ENCODE results near the gene PLCB1.

PLCB1 gene

DNA sequence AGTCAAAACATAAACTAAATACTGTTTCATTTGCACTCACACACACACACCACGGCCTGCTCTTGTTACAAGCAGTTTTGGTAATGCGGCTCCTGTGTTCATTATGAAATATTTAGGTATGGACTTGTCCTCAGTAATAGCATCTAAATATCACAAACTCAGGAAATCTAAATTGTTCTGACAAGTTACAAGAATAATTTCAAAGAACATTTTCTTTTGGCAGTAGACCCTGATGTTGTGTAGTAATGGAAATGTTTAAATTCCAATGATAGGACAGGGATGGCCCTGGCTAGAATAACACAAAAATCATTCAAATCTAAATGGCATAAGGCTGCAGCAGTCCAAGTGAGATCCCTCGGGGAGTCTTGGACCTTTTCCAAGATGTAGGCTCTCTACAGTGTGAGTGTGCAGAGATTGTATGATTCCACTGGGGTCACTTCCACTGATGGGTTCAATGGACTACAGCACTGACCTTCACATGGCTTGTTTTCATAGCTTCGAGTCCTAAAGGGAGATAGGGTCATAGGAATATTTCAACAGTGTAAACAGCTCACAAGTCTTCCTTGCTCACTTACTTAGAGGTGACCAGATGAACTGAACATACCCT lies 726.2 kb downstream of the PLCB1 start:
- DNase-seq: no peak

DNA sequence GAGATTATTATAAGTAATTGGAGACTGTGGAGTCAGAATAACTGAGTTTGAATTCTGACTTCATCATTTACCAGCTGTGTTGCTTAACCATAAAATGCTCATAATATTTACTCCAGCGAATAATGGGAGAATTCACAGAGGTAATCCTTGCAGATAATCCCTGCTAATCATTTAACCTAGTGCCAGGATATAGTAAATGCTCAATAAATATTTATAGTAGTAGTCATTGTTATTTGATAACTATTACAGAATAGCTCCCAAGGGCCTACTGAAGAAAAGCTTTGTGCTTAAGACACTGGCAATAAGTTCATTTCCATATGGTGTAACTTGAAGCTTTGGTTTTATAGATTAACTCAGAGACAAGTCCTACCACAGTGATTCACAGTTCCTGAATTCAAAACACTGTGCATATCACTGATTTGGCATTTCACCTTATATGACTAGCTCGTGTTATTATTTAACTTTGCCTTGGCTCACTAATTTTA lies 728.0 kb downstream of the PLCB1 start:
- DNase-seq: no peak

DNA sequence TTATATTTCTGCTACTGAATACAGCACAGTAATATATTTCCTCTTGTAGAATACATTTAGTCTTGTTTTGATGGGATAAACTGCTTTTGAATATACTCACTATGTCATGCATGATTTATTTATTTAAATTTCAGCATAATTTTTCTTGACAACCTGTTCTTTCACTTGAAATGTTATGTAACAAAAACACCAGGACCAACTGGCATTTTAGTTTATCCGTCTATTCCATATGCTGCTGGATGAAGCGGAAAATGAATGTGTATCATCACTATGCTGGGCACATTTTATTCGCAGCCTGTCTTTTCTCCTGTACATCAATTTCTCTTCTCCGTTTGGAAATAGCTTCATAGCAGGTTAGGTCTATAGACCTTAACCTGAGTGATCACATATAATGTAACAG lies 730.0 kb downstream of the PLCB1 start:
- DNase-seq: no peak

DNA sequence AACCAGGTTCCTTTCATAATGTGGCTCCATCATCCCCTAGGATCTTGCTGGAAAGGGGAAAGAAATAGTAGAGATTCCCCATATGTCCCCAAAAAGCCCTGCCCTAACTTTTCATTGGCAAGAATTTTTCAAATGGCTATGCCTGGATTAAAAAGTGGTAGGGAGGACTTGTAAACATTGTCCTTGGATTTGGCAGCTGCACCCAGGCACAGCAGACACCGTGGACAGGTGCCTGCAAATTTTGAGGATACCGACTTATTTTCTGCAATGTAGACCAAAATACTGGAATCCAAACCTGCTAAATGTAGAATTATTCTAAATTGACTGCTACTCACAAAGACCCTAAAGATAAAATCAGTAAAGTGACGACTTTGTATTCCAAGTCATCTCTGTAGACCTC lies 733.6 kb downstream of the PLCB1 start:
- DNase-seq: no peak

DNA sequence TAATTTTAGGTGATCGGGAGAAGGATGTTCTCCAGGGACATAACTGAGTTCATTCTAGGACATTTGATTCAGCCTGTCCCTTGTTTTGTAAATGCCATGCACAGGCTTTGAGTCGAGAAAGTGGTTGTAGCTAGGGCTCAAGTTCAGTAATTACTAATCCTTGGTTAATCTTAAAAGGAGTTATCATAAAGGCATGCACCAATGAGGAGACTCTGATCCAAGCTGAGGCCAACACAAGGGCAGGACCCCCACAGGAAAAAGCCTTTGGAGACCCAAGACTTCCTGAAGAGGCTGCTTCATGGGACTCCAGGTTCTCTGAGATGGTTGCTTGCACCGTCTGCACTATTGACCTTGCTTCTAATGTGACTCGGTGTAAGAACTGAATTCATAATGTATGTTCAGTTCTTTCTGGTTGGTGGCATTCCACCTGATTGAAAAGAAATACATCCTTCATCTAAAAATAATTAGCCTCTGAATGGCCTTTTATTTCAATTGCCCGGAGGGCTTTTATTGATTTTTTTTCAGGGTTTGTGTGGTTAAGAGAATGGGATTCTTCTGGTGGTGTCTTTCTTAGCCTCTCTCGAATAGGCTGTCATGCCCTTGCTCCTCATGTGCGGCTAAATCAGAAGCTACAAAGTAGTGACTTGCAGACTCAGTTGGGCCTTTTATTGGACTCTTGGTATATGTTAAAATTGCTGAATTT lies 735.1 kb downstream of the PLCB1 start:
- no peak for DNase-seq

DNA sequence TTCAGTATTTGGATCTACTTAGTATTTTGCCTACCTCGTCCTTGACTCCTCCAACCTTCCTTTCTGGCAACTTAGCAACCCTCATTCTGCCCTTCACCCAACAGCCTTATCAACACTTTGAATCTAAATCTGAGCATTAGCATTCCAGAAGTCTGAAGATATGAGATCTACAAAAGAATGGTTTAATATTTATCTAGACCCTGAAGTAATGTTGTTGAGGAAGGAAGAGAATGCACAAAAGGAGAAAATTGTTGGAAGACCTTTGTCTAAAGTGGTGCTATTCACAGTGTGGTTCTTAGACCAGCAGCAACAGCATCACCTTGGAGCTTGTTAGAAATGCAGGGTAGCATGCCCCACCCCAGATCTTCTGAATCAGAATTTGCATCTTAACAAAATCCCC lies 738.6 kb downstream of the PLCB1 start:
- no peak for DNase-seq

DNA sequence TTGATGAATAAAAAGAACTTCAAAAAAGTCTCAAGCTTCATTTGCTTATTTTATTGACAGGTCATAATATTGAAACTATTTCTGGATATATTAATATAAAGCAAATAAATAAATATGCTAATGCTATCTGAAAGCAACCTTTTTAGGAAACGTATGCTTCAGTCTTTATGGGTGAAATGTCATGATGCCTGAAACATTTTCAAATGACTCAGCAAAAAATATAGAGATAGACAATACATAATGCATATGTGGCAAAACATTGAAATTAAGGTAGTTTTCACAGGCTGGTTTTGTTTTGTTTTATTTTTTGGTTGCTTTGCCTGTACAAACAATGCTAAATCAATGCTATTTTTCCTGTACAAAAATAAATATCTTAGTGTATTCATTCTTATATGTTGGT lies 742.4 kb downstream of the PLCB1 start:
- DNase-seq: no peak

DNA sequence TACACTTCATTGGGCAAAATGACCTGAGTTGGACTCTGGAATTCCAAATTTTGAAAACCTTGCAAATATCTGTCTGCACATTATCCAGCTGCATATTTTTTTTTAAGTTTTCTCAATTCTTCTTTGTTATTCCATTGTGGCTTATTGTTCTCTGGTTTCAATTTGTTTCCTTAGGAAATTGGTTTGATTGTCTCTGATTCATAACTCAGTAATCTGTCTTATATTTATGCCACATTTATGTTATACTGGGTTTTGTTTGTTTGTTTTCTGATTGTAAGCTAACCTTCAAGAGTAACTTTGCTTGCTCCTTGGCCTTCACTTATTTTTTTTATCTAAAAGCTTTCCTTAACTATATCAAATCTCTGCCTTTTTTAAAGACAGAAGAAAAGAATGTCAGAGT lies 743.5 kb downstream of the PLCB1 start:
- DNase-seq: no peak

DNA sequence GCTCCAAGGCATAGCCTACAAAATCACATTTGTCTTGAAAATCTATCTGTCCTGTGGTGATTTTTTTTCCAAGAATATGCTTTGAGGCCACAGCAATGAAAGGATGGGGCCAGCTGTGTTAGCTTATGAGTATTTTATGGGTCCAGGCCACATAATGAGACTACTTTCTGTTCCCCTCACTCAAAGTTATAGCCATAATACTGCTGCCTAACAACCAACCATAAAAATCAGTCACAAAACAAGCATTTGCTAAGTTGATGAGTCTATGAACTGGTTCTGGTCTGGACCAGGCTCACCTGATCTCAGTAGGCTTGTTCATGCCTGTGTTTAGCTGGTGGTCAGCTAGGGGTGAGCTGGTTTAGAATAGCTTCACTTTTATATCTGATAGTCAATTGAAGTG lies 744.3 kb downstream of the PLCB1 start:
- DNase-seq: no peak

DNA sequence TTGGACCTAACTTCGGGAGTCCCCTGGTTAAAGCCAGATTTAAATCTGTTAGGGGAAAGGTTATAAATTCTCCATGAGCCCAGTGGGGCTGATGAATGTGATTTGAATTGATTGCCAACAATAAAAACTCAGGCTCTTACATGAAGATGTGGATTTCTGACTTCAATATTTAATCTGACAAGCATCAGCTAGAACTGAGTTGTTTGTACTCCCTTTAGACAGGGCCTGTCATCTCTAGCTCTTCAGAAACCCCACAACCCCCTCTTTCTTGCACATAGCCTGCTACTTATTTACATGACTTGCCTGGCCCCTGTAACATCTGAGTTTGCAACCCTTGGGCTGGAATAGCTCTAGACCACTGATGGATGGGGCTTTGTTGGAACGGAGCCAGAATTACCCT lies 745.2 kb downstream of the PLCB1 start:
- DNase-seq: no peak

DNA sequence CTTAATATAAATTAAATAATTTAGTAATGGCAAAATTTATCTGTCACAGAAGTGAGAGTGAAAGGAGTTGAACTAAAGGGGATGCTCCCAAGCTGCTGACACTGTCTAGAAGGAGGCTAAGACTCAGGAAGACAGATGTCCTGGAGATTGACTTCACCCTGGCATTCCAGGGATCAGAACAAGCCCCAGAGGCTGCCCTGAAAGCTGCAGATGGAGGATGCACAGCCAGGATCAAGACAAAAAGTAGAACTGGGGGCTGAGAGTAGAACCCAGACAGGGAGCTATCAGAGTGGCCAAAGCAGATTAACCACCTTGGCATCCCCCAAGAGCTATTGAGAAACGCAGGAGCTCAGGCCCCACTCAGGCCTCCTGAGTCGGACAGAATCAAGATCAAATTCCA lies 747.6 kb downstream of the PLCB1 start:
- DNase-seq: no peak

DNA sequence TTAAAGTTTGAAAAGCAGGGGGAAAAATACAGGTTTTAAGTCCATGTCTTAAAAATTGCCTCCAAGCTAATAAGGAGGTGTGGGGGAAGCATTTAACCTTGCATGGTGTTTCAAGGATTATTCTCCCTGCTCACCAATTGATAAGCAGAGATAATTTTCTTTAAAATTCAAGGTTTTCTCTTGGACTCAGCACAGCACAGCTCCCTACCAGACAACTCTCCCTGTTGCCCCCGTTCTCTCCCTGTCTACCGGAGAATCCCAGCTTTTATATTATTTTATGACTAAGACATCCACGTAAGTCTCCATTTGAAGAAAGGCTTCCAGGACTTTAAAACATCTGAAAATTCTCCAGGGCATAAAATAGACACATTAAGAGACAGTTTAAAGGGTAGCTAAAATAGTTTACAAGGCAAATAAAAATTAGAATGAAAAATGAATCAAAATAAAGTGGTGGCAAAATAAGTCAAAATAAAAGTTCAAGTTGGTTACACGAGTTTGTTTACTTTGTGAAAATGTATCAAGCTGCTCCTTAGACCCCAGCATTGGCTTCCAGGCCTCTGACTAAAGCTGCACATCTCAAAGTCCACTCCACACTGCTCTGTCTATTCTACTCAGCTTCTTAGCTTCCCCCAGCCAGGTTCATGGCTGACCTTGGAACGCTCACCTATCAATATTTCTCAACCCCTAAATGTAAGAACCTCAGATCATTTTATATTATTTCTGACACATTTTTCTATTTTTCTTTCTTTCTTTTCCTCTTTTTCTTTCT lies 748.2 kb downstream of the PLCB1 start:
- no peak for DNase-seq

DNA sequence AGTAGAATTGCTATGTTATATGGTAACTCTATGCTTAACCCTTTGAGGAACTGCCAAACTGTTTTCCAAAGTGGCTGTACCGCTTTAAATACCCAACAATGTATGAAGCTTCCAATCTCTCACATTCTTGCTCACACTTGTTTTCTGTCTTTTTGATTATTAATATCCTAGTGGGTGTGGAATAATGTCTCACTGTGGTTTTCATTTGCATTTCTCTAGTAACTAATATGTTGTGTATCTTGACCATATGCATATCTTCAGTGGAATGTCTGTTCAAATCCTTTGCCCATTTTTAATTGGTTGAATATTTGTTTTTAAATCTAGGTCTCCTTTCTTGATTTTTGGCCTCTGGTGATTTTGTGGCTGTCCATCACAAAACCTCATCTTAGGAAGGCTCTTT lies 759.0 kb downstream of the PLCB1 start:
- DNase-seq: no peak

DNA sequence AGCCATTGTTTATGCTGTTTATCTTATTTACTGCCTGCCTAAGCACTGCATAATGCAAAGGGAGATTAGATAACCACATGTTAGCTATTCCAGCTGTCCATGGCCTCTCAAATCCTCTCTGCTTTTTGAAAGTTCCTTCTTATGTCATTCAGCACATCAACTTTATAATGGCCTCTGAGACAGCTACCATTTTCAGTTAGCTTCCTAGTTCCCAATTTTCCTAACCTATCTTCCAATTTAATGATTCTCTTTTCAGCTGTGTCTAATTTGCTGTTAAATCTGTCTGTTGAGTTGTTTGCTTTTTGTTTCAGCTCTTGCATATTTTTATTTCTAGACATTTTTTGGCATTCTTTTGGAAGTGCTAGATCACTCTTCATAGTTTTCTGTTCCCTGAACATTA lies 763.4 kb downstream of the PLCB1 start:
- no peak for DNase-seq

DNA sequence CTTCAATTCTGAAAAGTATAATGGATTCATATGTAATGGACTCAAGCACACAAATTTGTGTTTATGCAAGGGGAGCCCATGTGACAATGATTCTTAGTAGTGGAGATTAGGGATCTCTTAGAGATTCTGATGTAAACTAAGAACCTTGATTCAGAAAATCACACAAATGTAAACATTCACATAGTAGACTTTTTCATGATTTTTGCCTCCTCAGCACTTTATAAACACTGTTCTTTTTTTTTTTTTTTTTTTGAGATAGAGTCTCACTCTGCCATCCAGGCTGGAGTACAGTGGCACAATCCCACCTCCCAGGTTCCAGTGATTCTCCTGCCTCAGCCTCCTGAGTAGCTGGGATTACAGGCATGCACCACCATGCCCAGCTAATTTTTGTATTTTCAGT lies 766.8 kb downstream of the PLCB1 start:
- no peak for DNase-seq

DNA sequence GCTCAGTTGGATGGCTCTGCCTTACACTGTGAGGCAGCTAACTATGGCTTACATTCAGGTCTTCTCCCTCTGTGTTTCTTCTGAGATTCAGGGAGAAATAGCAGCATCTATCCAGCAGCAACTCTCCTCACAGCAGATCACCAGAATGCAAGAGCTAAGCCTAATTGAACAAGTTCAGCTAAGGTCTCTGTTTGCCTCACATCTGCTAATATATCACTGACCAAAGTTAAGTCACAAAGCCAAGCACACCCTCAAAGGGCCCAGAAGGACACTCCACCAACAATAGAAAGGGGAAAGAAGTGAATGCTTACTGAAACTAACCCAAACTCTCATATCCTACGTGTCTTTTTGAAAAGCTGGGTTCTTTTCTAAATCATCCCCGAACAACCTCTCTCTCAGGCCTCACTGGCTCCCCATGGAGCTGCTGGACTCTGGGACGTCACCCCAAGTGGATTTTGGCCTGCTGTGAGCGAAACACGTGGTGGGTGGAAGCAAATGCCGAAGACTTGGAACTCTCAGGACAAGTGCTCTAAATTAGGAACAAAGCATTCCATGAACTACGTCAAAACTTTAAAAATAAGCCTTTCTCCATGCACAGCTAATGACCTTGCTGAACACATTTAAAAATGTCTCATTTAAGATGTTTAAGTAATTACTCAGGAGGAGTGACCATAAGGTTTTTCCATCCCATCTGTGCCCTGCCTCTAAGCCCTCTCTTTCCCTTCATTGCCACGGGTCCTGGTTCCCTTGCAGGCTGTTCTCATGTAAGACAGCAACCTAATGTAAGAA lies 769.4 kb downstream of the PLCB1 start:
- no peak for DNase-seq

DNA sequence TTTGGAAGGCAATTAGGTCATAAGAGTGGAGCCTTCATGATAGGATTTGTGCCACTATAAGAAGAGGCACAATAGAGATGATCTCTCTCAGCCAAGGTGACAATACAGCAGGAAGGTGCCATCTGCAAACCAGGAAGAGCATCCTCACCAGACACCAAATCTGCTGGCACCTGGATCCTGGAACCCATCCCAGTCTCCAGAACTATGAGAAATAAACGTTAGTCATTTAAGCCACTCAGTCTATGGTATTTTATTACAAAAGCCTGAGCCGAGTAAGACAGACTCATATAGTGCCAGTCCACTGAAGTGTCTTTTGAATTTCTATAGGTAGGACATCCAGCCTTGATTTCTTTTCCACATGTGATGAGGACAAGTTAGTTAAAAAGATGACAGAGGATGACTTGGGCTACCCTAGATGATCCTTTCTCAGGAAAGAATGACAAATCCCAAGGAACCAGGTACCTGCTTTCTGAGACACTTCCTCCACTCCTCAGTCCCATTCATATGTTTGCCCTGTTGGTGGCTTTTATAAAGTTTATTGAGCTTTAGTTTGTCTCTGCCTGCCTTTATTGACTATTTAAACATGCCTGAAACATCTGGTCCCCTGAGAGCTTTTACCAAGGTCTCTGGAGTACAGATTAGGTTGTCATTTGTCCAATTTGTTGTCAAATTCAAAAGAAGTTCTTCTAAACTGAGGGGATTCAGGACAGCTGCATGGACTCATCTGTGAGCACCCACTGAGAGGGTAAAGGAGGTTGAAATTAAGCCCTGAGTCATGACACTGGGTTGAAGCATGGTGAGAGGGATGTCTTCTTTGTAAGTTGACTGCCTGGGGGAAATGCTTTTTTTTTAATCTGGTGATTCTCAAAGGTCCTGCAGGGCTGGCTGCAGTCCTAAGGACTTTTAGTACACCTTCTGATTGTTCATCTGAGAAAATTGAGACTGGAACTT lies 771.9 kb downstream of the PLCB1 start:
- no peak for DNase-seq

DNA sequence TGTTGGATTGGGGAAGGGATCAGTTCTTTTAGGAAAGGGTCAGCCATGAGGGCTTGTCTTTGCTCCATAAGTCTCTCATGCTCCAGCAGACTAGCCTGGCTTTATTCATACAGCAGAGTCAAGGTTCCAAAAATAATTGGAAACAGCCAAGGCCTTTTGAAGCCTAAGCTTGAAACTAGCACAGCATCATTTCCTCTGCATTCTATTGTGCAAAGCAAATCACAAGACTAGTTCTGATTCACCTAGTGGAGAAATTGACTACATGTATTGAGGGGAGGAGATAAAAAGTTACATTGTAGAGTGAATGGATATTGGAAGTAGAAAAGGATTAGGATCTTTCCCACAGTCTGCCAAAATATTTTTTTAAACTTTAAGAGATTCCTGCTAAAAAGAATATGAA lies 777.5 kb downstream of the PLCB1 start:
- no peak for DNase-seq

DNA sequence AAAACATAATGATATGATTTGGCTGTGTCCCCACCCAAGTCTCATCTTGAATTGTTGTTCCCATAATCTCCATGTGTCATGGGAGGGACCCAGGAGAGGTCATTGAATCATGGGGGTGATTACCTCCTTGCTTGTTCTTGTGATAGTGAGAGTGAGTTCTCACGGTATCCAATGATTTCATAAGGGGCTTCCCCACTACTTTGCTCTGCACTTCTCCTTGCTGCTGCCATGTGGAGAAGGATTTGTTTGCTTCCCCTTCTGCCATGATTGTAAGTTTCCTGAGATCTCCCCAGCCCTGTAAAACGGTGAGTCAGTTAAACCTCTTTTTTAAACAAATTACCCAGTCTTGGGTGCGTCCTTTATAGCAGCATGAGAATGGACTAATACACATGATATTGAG lies 780.0 kb downstream of the PLCB1 start:
- no peak for DNase-seq

DNA sequence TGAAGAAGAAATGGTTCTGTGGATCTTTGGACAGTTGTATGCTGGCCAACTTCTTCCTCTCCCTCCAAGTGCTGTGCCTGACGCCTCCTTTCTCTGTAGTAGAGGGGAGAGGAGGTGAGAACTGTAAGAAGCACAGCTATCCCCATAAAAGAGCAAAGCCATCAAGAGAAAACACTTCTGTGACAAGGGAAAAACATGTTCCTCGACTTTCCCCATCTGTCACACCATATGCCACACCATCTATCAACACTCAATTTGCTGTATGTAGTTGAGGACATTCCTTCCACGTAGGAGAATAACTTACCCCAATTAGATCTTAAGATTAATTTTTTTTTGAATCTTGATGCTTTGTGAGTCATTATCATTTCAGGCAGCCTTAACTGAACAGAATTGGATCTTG lies 780.7 kb downstream of the PLCB1 start:
- no peak for DNase-seq

DNA sequence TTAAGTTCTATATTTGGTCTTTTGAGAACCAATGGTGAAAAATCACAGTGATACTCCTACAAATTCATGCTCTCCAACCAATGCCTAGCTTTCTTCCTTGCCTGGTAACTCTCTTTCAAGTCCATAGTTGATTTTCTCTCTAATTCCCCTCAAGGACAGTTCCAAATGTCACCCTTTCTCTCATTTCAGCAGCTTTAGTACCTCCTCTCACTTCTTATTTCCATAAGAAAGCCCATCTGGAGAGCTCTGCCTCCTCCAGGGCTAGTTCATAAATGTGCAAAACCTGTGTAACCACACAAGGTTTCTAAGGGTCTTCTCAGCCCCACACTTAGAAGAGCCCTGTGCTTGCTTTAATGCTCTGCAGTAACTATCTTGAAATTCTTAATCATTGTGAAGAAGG lies 781.4 kb downstream of the PLCB1 start:
- no peak for DNase-seq

DNA sequence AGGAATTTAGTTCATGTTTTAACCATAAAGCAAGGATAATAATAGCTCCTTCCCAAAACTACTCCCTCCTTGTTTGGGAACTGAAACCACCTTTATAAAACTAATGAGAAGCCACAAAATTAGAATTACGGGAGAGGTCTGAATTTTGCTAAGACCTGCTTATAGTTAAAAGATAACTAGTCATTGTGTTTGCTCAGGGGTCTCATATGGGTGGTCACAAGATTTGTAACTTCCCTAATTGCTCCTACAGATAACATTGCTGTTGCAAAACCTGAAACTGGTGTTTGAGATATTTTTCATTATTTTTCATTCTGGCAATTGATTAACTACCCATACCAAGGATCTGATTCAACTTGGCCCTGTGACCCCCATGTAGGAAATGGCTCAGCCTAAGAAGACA lies 782.4 kb downstream of the PLCB1 start:
- DNase-seq: no peak
